Testis (tissue), 3 donors: ENCODE results near the gene GALNT17. TPM values are rescaled to one million over a fixed set of nuclear protein-coding genes. Genes with fewer than 3 reads are reported as not detected.

Source experiments
- DNase-seq: peaks from one replicate; pipeline ENCODE4 v3.0.0-alpha.2; 2019
- H3K27ac ChIP-seq, 2 donors: fragments of 200-600 bp; sonication (generic); one replicate each; pipeline ENCODE4 v1.5.1; 2019
- H3K27me3 ChIP-seq: fragments of 200-600 bp; sonication (generic); one replicate; pipeline ENCODE4 v1.5.1; 2019
- H3K36me3 ChIP-seq: fragments of 200-600 bp; sonication (generic); one replicate; pipeline ENCODE4 v1.5.1; 2017; ENCODE audit warnings: low read depth; ENCODE audit errors: missing control alignments
- H3K4me1 ChIP-seq: fragments of 200-600 bp; sonication (generic); one replicate; pipeline ENCODE4 v1.5.1; 2019
- H3K4me3 ChIP-seq, 2 donors: fragments of 200-600 bp; sonication (generic); one replicate each; pipeline ENCODE4 v1.5.1; 2017 to 2019
- H3K9me3 ChIP-seq: fragments of 200-600 bp; sonication (generic); one replicate; pipeline ENCODE4 v1.5.1; 2017
- CTCF ChIP-seq, 3 experiments: fragments of 450-650 bp in 2 of 3; fragments of 200-600 bp in 1 of 3; sonication (generic) in 1 of 3; IDR thresholded peaks; one replicate each; pipeline ENCODE4 v1.5.1; 2016 to 2019; ENCODE audit warnings: antibody characterized with exemption in 3 of 3, mild to moderate bottlenecking in 2 of 3, moderate library complexity in 1 of 3
- POLR2A ChIP-seq: fragments of 450-650 bp; IDR thresholded peaks from one replicate; pipeline ENCODE4 v1.6.1; 2017; ENCODE audit warnings: antibody characterized with exemption, mild to moderate bottlenecking, moderate library complexity
- WGBS, 2 donors: methylation state at CpG; one replicate each; pipeline ENCODE4 v1.1.5; 2018; 5-methylcytosine and 5-hydroxymethylcytosine counted together
- intact Hi-C: fragments of 100-400 bp; cut with DNase I; formaldehyde crosslinking; loops from one replicate; pipeline ENCODE4 v1.15.1; 2023; ENCODE audit warnings: low total_unique reads
- polyA plus RNA-seq: library from polyadenylated mRNA; stranded (reverse); fragments of 350-450 nt; fragmentation: Illumina TruSeq; extraction: RNeasy Lipid Tissue Mini Kit (QIAGEN cat#74804); gene quantifications from one replicate; pipeline ENCODE4 v1.2.3, GENCODE V29; 2014; ENCODE audit warnings: low read depth, low replicate concordance; ENCODE audit not compliant: insufficient read depth
- total RNA-seq, 2 donors: library from RNA; depleted of rRNA; stranded (reverse); fragments of >200 nt; gene quantifications; one replicate each; pipeline ENCODE4 v1.2.3, GENCODE V29; 2016

The GALNT17 gene
- total and polyA plus RNA-seq, 3 donors from 2014 or later = 10.9 to 39.1 (median 29.4) TPM

- WGBS, 2 donors = 94 to 99% methylated on average over 3 of the region's 3 CpGs
- Histone ChIP-seq H3K36me3 (no peaks in the 10 kb centered on the region), H3K27me3 (no peaks in the 10 kb centered on the region), H3K27ac (no peak overlapping the region), H3K4me1 (no peaks in the 10 kb centered on the region), H3K9me3 (no peaks in the 10 kb centered on the region), H3K4me3 (no peak overlapping the region)
- no peak for DNase-seq
- intact Hi-C loops = no loop called here
- TF ChIP-seq CTCF (IDR thresholded peaks at IDR 0.05) = no peak
- TF ChIP-seq POLR2A = no peak
Measured at GRCh38 chr7:71665716-71666115, 533.8 kb downstream of the GALNT17 start.

- no peak overlapping the region for H3K4me3 ChIP-seq
- H3K27ac ChIP-seq = no peak overlapping the region
- WGBS, 2 donors = 92 to 100% methylated on average over 1 of the region's 1 CpG
- TF ChIP-seq POLR2A (no peak), CTCF (IDR thresholded peaks at IDR 0.05) (no peak)
- H3K4me1 ChIP-seq = no peaks in the 10 kb centered on the region
- DNase-seq = no peak
- intact Hi-C loops = no loop called here
- H3K27me3 ChIP-seq = no peaks in the 10 kb centered on the region
- no peaks in the 10 kb centered on the region for H3K36me3 ChIP-seq
- H3K9me3 ChIP-seq = no peaks in the 10 kb centered on the region
Measured at GRCh38 chr7:71668572-71668971, 536.6 kb downstream of the GALNT17 start.

GRCh38 chr7:71679480-71679879 lies 547.5 kb downstream of the GALNT17 start:
- Histone ChIP-seq H3K36me3 (no peaks in the 10 kb centered on the region), H3K4me1 (peaks cover 8% of the 10 kb centered on the region), H3K4me3 (no peak overlapping the region), H3K27ac (no peak overlapping the region), H3K27me3 (no peaks in the 10 kb centered on the region), H3K9me3 (no peaks in the 10 kb centered on the region)
- TF ChIP-seq POLR2A (no peak), CTCF (IDR thresholded peaks at IDR 0.05) (no peak)
- no peak for DNase-seq
- 72 to 74% methylated on average over 8 of the region's 8 CpGs for WGBS, 2 donors
- intact Hi-C loops = no loop called here

- TF ChIP-seq CTCF (IDR thresholded peaks at IDR 0.05) = no peak
- TF ChIP-seq POLR2A = no peak
- 86 to 87% methylated on average over 5 of the region's 5 CpGs for WGBS, 2 donors
Measured at GRCh38 chr7:71682181-71682580, 550.2 kb downstream of the GALNT17 start.

More at GRCh38 chr7:71682181-71682580, 550.2 kb downstream of the GALNT17 start:
- intact Hi-C loops = no loop called here
- no peaks in the 10 kb centered on the region for H3K9me3 ChIP-seq
- H3K27me3 ChIP-seq = no peaks in the 10 kb centered on the region
- H3K36me3 ChIP-seq = no peaks in the 10 kb centered on the region
- no peak overlapping the region for H3K27ac ChIP-seq
- DNase-seq = no peak
- peaks cover 8% of the 10 kb centered on the region for H3K4me1 ChIP-seq
- H3K4me3 ChIP-seq = no peak overlapping the region
